Activated CD4-positive, alpha-beta T cell treated with anti-CD3 and anti-CD28 coated beads, Interleukin-2, amount 50 U/mL, for 48 hours (primary cell): ENCODE measurements around the gene TNPO1.
A peak's percentile ranks its signal among the peaks of the same experiment; 100 is the strongest.

ENCODE experiments used
- DNase-seq, 2 experiments: peaks; one replicate each; pipeline ENCODE4 v3.0.0-alpha.2; 2020

The TNPO1 gene

DNA sequence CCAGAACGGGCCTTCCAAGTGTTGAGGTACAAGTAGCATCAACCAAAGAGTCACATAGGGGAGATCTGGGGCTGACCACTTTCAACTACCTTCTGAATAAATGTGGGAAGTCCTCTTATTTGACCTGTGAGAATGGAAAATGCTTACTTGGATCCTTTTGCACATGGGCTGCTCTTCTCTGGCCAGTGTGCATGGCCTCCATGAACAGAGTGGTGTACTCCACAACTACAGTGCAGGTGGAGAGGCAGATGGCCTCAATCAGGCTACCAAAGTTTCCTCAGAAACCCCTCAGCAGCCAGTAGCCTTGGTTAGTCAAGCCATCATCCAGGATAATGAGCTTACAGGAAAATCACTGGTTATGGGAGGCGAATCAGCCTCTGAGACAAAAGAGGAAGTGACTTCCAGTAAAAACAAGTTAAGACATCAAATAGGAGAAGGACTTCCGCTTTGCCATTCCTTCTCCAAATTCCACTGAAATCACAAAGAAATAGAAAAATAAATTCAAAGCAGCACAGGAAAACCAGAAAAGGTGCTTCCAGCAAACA is 121.1 kb downstream of the TNPO1 start:
- DNase-seq: no peak

DNA sequence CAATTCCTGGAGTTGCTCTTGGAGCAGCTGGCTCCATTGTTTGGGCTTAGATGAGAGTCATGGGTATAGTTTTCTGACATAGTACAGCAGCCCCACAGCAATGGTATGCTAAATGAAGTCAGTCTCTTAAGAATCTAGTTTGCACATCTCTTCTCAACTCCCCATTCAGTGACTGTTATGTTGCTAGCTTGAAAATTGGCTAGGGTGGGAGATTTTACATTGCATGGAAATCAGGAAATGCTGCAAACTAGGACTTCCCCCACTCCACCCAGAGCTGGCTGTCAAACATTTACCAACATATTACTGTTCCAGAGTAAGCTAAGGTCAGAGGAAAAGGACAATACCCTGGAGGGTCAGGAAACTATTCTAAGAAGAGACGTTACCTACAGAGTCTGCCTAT is 121.7 kb downstream of the TNPO1 start:
- no peak for DNase-seq

DNA sequence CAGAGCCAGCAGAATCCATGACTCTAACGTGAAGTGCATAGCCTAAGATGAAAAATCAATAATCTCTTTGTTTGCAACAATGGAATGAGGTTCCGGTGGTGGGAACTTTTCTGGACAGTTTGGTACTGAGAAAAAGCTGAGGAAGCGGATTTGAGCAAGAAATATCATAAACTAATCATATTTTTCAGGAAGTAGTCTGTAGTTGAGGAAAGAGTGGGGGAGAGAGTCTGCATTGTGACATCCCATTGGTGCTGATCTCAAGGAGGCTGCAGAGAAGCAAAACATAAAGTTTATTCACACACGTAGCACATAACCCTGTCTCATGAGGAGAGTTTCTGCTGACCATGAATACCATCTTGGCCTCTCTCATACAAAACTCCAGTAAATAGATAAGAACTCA is 123.6 kb downstream of the TNPO1 start:
- no peak for DNase-seq

DNA sequence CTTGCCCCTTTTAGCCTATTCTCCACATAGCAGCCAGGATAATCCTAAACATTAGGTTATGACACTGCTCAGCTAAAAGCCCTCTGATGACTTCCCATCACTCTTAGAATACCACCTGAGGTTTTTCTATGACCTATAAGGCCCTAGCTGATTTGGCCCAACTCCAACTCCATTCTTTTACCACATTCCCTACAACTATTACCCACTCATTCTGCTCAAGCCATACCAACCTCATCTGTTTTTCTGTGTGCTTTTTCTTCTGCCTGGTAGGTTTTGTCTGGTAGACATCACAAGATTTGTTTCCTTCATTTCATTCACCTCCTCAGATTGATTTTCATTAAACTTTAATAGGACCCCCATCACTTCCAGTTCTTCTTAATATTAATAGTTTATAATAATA is 126.8 kb downstream of the TNPO1 start:
- no peak for DNase-seq

DNA sequence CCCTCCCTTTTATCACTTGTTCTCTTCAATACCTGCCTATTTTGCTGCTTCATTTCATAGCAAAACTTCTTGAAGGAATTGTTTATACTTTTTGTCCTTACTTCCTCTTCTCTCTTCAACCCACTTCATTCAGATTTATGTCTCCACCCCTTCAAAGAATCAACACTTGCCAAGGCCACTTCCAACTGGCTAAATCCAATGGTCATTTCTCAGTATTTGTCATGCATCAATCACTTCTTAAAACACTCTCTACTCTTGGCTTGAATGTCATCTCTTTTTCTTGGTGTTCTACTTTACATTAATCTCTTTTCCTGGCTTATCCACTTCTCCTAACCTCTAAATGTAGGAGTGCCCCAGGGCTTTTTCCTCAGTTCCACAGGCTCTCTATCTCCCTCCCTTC is 131.0 kb downstream of the TNPO1 start:
- DNase-seq: no peak

DNA sequence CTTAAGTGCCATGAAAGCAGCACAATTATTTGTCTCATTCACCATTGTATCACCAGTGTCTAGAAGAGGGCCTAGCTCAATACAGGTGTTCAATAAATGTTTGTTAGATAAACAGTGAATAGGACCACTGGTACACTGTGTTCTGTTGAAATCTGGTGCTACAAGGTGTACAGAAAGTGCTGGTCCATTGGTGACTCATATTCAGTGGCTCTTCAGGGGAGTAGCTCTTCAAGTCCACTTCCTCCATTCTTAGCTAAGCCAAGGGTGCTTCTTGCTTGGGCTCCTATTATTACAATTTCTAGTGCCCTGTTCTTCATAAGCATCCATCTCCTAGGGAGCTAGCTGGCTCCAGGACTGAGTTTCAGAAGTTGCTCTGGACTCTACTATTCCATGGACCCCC is 133.0 kb downstream of the TNPO1 start:
- no peak for DNase-seq

DNA sequence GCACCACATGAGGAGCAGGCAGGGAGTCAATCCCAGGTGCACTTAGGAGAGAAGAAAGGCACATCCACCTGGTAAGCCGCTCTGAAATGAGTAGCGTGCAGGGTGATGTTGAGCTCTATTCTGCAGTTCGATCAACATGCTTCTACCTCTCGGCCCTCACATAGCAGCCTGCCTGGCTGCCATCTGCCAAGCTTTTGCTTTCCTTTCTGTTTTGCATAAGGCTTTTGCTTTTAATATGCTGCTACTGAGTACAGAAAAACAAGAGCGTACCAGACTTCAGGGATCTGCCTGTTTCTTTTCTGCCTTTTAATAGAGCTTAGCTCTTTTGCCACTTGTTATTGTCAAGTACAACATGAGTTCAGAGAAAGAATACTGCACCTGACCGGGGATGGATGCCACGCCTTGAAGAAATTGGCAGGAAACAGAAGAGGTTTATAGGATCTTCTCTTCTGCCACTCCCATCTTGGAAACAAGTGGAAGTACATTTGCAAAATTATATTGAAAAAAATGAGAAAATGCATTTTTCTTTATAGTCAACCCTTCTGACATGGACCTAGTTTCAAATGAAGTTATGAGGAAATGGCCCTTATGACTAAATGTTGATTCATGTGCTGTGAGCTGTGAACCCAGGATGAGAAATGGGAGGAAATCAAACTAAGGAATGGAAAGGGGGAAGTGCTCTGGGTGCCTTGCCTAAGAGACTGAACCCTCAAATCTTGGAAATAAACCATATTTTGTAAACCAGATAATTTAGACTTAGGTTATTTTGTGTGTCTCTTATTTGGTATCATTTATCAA is 135.4 kb downstream of the TNPO1 start:
- no peak for DNase-seq

DNA sequence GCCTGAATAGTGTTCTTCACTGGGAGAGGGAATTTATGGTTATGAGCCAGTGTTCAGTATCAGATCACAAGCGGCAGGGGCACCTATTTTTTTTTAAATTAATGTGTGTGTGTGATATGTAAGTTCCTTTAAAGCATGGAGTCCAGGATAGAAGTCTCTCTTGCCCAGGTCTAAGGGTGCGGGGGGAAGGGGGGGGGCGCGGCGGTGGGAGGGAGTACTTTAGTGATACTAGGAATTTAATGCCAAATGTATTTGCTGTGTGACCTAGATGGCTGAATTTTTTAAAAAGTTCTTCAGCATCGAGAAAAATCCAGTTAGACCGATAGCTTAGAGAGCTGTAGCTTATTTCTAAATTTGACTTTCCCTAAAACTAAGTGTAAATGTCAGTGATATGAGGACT is 137.9 kb downstream of the TNPO1 start:
- no peak for DNase-seq

- no peak for DNase-seq
These were observed 138.8 kb downstream of the TNPO1 start for GRCh38 chr5:72955143-72955767.

DNA sequence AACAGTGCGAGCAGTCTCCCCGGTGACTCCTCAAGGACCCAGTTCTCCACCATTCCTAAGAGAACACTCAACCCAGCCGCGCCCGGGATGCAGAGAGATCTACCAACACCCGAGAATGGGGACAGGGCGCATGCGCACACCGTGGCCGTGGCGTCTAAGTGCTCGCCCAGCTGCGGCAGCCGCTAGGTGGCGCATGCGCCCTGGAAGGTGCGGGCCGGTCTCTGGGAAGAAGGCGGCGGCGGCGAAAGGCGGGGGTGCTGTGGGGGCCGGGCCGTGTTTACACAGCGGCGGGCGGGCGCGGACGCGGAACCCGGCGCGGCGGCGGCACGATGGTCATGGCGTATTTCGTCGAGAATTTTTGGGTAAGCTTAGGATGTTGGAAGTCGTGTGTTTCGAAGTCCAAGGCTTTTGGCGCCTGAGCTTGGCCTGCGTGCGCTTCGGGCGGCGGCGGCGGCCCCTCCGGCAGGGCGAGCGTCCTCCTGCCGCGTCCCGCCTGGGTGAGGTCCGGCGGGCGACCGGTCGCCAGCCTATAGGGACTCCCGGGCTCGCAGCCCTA is 139.4 kb downstream of the TNPO1 start, which contains the start of gene FCHO2:
Gene FCHO2 (plus strand): TSS at position 274 of the 556 bp plus-strand sequence. CDS start 56 bp downstream, at position 330.
- peak; percentile 96 to 97 for DNase-seq

DNA sequence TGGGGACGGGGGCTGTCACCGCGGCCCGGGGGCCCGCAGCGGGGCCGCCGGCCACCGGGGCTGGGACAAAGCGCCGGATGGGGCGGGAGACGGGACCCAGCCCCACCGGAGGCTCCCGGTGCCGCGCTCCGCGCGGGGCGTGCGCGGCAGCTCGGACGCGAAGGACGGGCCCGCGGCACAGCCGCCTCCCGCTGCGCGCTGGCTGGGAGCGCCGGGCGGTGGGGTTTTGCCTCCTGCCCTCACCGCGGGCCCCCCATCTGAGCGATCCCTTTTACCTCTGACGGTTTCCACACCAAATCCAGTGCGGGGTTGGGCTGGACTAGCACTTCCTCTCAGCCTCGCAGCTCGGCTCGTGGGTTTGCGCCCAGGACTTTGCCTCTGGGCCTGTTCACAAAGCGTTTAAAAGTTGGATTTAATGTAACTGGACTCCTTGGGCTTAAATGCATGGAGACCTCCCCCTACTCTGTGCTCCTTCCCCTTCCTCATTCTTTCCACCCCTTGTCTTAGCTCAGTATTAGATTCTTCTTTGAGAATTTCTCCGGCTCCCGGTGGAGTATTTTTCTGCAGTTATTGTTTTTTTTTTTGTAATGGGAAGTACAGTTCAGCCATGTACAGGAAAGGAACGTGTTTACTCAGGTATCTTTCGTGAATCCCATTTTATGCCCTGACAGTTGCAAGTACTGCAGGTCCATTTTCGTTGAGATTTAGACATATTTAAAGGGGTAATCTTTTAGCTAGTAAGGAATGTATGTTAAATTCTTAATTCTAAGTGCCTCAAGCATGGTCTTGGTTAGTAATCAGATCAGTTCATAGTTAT is 140.1 kb downstream of the TNPO1 start:
- peak; percentile 22 to 36 for DNase-seq

GRCh38 chr5:72957337-72957736 is 140.9 kb downstream of the TNPO1 start:
- no peak for DNase-seq

DNA sequence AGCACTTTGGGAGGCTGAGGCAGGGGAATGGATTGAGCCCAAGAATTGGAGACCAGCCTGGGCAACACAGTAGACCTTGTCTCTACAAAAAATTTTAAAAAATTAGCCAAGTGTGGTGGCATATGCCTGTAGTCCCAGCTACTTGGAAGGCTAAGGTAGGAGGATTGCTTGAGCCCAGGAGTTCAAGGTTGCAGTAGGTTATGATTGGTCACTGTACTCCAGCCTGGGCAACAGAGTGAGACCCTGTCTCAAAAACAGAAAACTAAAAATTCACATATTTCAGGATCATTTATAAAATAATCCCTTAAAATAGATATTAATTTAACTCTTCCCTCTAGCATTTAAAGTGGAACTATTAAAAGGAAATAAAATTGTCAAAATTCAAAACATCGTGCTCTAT is 142.8 kb downstream of the TNPO1 start:
- no peak for DNase-seq
